Testis (tissue), 2 donors: ENCODE data around the gene IL4I1.

Source experiments
- POLR2A ChIP-seq: fragments of 450-650 bp; IDR thresholded peaks from one replicate; pipeline ENCODE4 v1.6.1; 2017; ENCODE audit warnings: antibody characterized with exemption, mild to moderate bottlenecking, moderate library complexity
- TF ChIP-seq, protein P1 (sequence below), 3 experiments: fragments of 450-650 bp in 2 of 3; fragments of 200-600 bp in 1 of 3; sonication (generic) in 1 of 3; IDR thresholded peaks; one replicate each; pipeline ENCODE4 v1.5.1; 2016 to 2019; ENCODE audit warnings: antibody characterized with exemption in 3 of 3, mild to moderate bottlenecking in 2 of 3, moderate library complexity in 1 of 3

- TF ChIP-seq, protein P1, sequence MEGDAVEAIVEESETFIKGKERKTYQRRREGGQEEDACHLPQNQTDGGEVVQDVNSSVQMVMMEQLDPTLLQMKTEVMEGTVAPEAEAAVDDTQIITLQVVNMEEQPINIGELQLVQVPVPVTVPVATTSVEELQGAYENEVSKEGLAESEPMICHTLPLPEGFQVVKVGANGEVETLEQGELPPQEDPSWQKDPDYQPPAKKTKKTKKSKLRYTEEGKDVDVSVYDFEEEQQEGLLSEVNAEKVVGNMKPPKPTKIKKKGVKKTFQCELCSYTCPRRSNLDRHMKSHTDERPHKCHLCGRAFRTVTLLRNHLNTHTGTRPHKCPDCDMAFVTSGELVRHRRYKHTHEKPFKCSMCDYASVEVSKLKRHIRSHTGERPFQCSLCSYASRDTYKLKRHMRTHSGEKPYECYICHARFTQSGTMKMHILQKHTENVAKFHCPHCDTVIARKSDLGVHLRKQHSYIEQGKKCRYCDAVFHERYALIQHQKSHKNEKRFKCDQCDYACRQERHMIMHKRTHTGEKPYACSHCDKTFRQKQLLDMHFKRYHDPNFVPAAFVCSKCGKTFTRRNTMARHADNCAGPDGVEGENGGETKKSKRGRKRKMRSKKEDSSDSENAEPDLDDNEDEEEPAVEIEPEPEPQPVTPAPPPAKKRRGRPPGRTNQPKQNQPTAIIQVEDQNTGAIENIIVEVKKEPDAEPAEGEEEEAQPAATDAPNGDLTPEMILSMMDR (IDR thresholded peaks at IDR 0.05) = peak in 1 of 3 experiments; percentile 1
- TF ChIP-seq POLR2A = peak; percentile 15
Observed at GRCh38 chr19:49850487-49851342, 46.0 kb downstream of the IL4I1 start, which contains the start of gene PTOV1.
